ENCODE data around the gene SLC26A3.
A peak's percentile ranks its signal among the peaks of the same experiment; 100 is the strongest.

The SLC26A3 gene

DNA sequence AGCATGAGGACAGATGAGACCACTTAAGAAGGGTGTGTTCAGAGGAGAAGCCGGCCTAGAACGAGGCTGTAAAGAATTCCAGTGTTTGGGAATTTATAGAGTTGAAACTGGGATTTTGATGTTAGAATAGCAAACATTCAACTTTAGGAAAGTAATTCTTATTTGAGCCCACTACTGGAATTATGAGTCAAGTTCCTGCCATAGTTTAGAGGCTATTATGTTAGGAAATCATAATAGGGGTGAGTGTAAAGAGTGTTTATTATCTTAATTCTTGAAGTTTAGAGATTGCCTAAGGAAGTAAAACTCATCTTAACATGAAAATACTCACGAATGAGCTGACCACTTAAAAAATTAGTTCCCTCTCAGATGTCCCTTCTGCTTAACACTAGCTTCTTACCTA lies 57.0 kb downstream of the SLC26A3 start:
- no peak for DNase-seq (ENCODE audit: low read depth in 2 of 2)

DNA sequence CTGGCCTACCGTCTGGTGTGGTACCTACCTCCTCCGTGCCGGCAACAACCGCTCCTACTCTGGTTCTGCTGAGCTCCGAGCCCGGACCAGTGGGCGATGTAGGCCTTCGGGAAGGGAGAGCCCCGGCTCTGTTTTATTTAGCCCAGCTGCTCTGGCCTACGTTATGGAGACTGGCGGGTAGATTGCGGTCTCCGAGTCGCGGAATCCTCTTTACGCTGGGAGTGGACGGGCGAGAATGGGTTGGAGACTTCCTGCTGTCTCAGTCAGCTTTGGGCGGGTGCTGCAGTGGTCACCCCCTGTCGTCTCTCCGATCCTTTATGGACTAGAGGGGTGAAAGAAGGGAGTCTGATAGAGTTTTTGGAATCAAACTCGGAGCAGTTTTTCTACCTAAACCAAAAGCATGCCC lies 58.7 kb downstream of the SLC26A3 start:
- no peak for DNase-seq (ENCODE audit: low read depth in 2 of 2)

GRCh38 chr7:107743567-107744344 lies 59.3 kb downstream of the SLC26A3 start, which contains the start of gene CBLL1:
TSS of gene CBLL1 (plus strand) at chr7:107744142. CDS start at chr7:107744164, 22 bp downstream.
- peak; percentile 94 to 98 for DNase-seq (ENCODE audit: low read depth in 2 of 2)

GRCh38 chr7:107742678-107743566 lies 60.1 kb downstream of the SLC26A3 start:
- DNase-seq (ENCODE audit: low read depth in 2 of 2): peak in 1 of 2 donors; percentile 44

GRCh38 chr7:107728276-107728675 lies 74.7 kb downstream of the SLC26A3 start:
- DNase-seq (ENCODE audit: low read depth in 2 of 2): no peak

- DNase-seq (ENCODE audit: low read depth in 2 of 2): no peak
Observed at GRCh38 chr7:107726356-107727130, 76.5 kb downstream of the SLC26A3 start.

GRCh38 chr7:107725138-107725740 lies 77.8 kb downstream of the SLC26A3 start:
- DNase-seq (ENCODE audit: low read depth in 2 of 2): peak; percentile 7 to 15

DNA sequence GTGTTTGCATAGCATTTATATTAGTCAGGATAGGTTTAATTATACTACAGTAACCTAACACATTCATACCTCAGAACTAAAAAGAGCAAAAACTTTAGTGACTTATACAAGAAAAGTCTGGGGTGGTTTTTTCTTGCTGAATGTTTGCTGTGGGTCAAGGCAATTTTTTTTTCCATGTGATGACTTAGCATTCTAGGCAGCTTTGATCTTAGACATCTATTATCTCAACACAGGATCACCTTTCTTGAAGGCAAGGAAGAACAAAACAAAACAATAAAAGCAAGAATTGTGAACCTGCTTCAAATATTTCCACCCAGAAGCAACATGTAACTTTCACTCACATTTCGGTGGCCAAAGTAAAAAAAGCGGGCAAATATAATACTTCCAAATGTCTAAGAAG lies 79.8 kb downstream of the SLC26A3 start:
- no peak for DNase-seq (ENCODE audit: low read depth in 2 of 2)

DNA sequence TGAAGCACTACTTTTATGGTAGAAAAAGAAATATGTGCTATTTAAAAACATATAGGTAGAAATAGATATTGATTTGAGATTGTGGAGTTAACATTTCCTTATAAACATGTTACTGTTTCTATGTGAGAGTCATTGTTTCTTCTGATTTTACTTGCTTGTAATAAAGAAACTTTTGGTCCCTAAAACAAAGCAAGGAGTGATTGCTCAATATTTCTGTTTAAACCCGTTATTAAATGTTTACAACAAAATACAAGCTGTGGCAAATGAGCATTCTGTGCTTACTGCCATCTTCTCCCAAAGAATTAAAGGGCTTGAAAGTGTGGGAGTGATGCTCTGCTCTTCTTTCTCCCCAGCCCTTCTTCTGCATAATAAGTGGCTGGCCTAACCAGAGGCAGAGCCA lies 81.7 kb downstream of the SLC26A3 start:
- no peak for DNase-seq (ENCODE audit: low read depth in 2 of 2)

DNA sequence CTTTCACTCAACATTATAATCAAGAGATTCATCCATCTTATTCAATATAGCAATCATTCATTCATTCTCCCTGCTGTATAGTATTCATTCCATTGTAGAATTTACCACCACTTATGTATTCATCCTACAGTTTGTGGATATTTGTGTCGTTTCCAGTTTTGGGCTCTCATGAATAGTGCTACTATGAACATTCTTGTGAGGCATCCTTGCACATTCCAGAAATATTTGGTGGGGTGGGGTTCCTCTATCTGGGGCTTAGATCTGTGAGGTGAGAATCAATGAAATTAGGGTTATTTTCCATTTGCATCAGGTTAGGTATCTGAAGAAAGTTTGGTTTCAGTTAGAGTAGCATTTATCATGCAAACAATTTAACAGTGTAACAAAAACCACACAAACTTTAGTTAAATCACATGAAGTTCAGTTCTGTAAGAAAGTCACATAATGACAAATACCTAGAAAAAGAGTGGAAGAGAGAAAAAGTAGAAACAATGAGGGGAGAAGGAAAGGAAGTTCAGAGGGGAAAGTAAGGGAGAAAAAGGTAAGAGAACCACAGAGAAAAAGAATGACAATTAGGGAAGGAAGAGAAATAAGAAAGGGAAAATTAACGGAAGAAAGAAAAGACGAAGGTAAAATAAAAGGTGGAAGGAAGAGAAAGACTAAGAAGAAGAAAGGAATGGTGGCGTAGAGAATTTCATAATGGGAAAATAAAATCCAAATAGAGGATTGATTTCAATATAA lies 84.4 kb downstream of the SLC26A3 start:
- no peak for DNase-seq (ENCODE audit: low read depth in 2 of 2)

- no peak for DNase-seq (ENCODE audit: low read depth in 2 of 2)
Observed at GRCh38 chr7:107715531-107715930, 87.5 kb downstream of the SLC26A3 start.
